GM18870 (cell line): ENCODE measurements around the gene TEDC2.

Source experiments
- ATAC-seq: cut with Tn5 transposase; IDR thresholded peaks from one replicate; pipeline ENCODE4 v1.9.1; 2021; ENCODE audit warnings: moderate library complexity; ENCODE audit not compliant: unreplicated experiment

The TEDC2 gene

GRCh38 chr16:2492292-2492691 is 32.4 kb downstream of the TEDC2 start:
- no peak for ATAC-seq

GRCh38 chr16:2493605-2494004 is 33.7 kb downstream of the TEDC2 start:
- no peak for ATAC-seq

- no peak for ATAC-seq
Observed at GRCh38 chr16:2494616-2495015, 34.7 kb downstream of the TEDC2 start.

GRCh38 chr16:2495041-2495440 is 35.1 kb downstream of the TEDC2 start:
- ATAC-seq = no peak

- no peak for ATAC-seq
Observed at GRCh38 chr16:2496223-2497115, 36.6 kb downstream of the TEDC2 start.

GRCh38 chr16:2497116-2497630 is 37.3 kb downstream of the TEDC2 start:
- no peak for ATAC-seq

- ATAC-seq = no peak
Observed at GRCh38 chr16:2497695-2498484, 38.0 kb downstream of the TEDC2 start.

- ATAC-seq = no peak
Observed at GRCh38 chr16:2498531-2499253, 38.8 kb downstream of the TEDC2 start.

- ATAC-seq = no peak
Observed at GRCh38 chr16:2499454-2499853, 39.5 kb downstream of the TEDC2 start.

GRCh38 chr16:2499890-2500429 is 40.1 kb downstream of the TEDC2 start:
- no peak for ATAC-seq

GRCh38 chr16:2500430-2500917 is 40.6 kb downstream of the TEDC2 start:
- ATAC-seq = no peak

GRCh38 chr16:2500918-2501750 is 41.2 kb downstream of the TEDC2 start:
- ATAC-seq = no peak

- ATAC-seq = no peak
Observed at GRCh38 chr16:2501946-2502895, 42.3 kb downstream of the TEDC2 start.

GRCh38 chr16:2505695-2506094 is 45.8 kb downstream of the TEDC2 start:
- no peak for ATAC-seq

GRCh38 chr16:2507052-2507659 is 47.2 kb downstream of the TEDC2 start:
- no peak for ATAC-seq

- ATAC-seq = no peak
Observed at GRCh38 chr16:2507665-2508064, 47.8 kb downstream of the TEDC2 start.

- no peak for ATAC-seq
Observed at GRCh38 chr16:2508722-2509400, 49.0 kb downstream of the TEDC2 start.
